ENCODE results near the gene DEFB125. TPM values are rescaled to one million over a fixed set of nuclear protein-coding genes. Genes with fewer than 3 reads are reported as not detected.
"Not testable (repeated sequence)": the region's sequence is repeated elsewhere in the genome, so short reads cannot be mapped to it uniquely, and the experiment has no call there.

The DEFB125 gene, protein sequence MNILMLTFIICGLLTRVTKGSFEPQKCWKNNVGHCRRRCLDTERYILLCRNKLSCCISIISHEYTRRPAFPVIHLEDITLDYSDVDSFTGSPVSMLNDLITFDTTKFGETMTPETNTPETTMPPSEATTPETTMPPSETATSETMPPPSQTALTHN
- total RNA-seq (2014; rRNA removed; shearing (Covaris generic); ENCODE audit: low replicate concordance) = not detected in 2 replicates

DNA sequence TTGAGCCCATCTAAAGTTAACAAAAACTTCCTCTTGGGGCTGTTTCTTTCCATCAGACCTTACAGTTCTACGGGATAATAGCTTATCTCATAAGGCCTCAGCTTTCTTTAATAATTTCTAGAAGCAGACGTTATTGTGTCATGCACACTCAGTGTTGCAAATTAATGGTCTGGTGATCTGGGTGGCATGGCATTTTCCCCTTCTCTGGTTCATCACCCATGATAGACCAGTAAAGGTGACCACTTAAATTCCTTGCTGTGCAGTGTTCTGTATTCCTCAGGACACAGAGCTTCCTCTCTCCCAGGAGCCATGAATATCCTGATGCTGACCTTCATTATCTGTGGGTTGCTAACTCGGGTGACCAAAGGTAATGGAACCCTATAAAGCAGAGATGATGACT is at the start of gene DEFB125:
DEFB125 (plus strand) TSS at position 272 of the 400 bp plus-strand sequence; CDS start at position 310, 38 bp downstream.
- Histone ChIP-seq H3K9me3 (no peaks in the 10 kb centered on the region), H3K27me3 (no peaks in the 10 kb centered on the region), H3K4me3 (no peak within 1 kb of the TSS), H3K36me3 (no peaks in the 10 kb centered on the region)
- DNase-seq = no peak

DNA sequence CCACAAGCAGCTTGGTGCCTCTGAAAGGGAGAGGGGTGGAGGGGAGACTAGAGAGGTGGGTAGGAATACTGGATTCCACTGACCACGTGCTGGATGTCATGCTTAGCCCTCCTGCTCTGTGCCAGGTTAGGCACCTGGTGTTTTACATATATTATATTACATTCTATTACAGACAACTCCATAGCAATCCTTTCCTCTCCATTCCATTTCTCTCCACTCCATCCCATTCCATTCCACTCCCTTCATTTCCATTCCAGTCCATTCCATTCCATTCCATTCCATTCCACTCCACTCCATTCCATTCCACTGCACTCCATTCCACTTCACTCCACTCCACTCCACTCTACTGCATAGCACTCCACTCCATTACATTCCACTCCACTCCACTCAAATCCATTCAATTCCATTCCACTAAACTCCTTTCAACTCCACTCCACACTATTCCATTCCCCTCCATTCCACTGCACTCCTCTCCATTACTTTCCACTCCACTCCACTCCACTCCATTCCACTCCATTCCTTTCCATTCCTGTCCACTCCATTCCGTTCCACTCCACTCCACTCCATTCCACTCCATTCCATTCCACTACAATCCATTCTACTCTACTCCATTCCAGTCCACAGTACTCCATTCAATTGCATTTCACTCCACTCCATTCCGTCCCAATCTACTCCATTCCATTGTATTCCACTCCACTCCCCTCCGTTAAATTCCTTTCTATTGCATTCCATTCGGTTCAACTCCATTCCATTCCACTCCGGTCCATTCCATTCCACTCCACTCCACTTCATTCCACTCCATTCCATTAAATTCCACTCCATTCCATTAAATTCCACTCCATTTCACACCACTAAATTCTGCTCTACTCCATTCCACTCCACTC is 27.2 kb upstream of the DEFB125 start:
- H3K27me3 ChIP-seq = no peaks in the 10 kb centered on the region
- no peaks in the 10 kb centered on the region for H3K36me3 ChIP-seq
- no peaks in the 10 kb centered on the region for H3K9me3 ChIP-seq
- no peak overlapping the region for H3K4me3 ChIP-seq
- DNase-seq = no peak

DNA sequence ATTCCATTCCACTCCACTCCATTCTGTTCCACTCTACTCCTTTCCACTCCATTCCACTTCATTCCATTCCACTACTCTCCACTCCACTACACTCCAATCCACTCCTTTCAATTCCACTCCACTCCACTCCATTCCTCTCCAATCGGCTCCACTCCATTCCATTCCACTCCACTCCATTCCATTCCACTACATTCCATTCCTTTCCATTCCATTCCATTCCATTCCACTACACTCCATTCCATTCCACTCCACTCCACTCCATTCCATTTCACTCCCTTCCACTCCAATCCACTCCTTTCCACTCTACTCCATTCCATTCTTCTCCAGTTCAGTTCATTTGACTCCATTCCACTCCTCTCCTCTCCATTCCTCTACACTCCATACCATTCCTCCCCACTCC is 26.2 kb upstream of the DEFB125 start:
- DNase-seq = no peak
- Histone ChIP-seq H3K4me3 (no peak overlapping the region), H3K27me3 (no peaks in the 10 kb centered on the region), H3K9me3 (no peaks in the 10 kb centered on the region), H3K36me3 (no peaks in the 10 kb centered on the region)

DNA sequence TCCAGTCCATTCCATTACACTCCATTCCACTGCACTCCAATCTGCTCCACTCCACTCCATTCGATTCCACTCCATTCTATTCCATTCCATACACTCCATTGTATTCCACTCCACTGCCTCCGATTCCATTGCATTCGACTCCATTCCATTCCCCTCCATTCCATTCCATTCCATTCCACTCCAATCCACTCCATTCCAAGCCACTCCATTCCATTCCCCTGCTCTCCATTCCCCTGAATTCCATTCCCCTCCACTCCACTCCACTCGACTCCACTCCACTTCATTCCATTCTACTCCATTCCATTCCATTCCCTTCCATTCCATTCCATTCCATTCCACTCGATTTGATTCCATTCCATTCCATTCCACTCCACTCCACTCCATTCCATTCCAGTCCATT is 25.7 kb upstream of the DEFB125 start:
- Histone ChIP-seq H3K9me3 (no peaks in the 10 kb centered on the region), H3K27me3 (no peaks in the 10 kb centered on the region), H3K36me3 (no peaks in the 10 kb centered on the region), H3K4me3 (no peak overlapping the region)
- DNase-seq = no peak

DNA sequence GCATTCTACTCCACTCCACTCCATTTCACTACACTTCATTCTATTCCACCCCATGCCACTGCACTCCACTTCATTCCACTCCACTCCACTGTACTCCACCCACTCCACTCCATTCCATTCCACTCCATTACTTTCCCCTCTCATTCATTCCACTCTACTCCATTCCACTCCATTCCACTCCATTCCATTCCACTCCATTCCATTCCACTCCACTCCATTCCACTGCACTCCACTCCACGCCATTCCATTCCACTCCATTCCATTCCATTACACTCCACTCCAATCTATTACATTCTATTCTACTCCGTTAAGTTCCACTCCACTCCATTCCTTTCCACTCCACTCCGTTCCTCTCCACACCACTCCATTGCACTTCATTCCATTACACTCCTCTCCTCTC is 25.0 kb upstream of the DEFB125 start:
- no peaks in the 10 kb centered on the region for H3K36me3 ChIP-seq
- no peak for DNase-seq
- no peaks in the 10 kb centered on the region for H3K27me3 ChIP-seq
- H3K9me3 ChIP-seq = no peaks in the 10 kb centered on the region
- no peak overlapping the region for H3K4me3 ChIP-seq

DNA sequence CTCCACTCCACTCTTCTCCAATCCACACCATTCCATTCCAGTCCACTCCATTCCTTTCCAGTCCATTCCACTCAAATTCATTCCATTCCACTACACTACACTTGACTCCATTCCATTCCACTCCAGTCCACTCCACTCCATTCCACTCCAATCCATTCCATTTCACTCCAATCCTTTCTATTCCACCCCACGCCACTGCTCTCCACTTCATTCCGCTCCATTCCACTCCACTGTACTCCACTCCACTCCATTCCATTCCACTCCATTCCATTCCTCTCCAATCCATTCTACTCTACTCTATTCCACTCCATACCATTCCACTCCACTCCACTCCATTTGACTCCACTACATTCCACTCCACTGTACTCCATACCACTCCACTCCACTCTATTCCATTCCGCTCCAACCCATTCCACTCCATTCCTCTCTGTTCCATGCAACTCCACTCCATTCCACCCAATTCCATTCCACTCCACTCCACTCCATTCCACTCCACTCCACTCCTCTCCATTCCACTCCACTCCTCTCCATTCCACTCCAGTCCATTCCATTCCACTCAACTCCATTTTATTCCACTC is 23.4 kb upstream of the DEFB125 start:
- no peak for DNase-seq
- H3K9me3 ChIP-seq = no peaks in the 10 kb centered on the region
- no peaks in the 10 kb centered on the region for H3K36me3 ChIP-seq
- no peak overlapping the region for H3K4me3 ChIP-seq
- no peaks in the 10 kb centered on the region for H3K27me3 ChIP-seq

DNA sequence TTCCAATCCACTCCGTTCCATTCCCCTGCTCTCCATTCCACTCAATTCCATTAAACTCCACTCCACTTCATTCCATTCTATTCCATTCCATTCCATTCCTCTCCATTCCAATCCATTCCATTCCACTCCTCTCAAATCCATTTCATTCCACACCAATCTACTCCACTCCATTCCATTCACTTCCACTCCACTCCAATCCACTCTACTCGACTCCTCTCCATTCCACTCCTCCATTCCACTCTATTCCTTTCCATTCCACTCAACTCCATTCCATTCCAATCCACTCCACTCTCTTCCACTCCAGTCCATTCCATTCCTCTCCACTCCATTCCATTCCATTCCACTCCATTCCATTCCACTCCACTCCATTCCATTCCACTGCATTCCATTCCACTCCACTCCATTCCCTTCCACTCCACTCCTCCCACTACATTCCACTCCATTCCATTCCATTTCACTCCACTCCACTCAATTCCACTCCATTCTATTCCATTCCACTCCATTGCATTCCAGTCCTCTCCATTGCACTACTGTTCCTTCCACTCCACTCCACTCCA is 22.6 kb upstream of the DEFB125 start:
- Histone ChIP-seq H3K27me3 (no peaks in the 10 kb centered on the region), H3K36me3 (no peaks in the 10 kb centered on the region), H3K9me3 (no peaks in the 10 kb centered on the region), H3K4me3 (no peak overlapping the region)
- DNase-seq = no peak

DNA sequence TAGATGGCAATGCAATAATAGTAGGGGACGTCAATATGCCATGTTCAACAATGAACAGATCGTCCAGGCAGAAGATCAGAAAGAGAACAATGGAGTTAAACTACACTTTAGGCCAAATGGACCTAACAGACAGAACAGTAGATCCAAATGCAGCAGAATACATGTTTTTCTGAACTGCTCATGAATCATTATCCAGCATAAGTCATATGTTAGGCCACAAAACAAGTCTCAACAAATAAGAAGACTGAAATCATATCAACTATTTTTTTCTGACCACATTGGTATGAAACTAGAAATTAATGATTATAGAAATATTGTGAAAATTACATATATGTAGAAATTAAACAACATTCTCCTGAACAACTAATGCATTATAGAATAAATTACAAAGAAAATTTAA is 10.2 kb upstream of the DEFB125 start:
- Histone ChIP-seq H3K36me3 (no peaks in the 10 kb centered on the region), H3K27me3 (no peaks in the 10 kb centered on the region), H3K4me3 (no peak overlapping the region), H3K9me3 (no peaks in the 10 kb centered on the region)
- DNase-seq = no peak

DNA sequence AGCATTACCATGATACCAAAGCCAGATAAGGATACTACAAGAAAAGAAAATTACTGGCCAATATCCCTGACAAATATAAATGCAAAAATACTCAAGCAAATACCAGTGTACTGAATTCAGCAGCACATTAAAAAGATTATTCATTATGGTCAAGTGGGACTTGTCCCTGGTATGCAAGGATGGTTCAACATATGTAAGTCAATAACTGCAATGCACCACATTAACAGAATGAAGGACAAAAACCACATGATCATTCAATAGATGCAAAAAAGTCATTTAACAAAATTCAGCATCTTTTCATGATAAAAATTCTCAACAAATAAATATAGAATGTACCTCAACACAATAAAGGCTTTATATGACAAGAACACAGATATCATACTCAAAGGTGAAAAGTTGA is 9.1 kb upstream of the DEFB125 start:
- no peaks in the 10 kb centered on the region for H3K27me3 ChIP-seq
- no peaks in the 10 kb centered on the region for H3K36me3 ChIP-seq
- no peaks in the 10 kb centered on the region for H3K9me3 ChIP-seq
- H3K4me3 ChIP-seq = no peak overlapping the region
- DNase-seq = no peak

DNA sequence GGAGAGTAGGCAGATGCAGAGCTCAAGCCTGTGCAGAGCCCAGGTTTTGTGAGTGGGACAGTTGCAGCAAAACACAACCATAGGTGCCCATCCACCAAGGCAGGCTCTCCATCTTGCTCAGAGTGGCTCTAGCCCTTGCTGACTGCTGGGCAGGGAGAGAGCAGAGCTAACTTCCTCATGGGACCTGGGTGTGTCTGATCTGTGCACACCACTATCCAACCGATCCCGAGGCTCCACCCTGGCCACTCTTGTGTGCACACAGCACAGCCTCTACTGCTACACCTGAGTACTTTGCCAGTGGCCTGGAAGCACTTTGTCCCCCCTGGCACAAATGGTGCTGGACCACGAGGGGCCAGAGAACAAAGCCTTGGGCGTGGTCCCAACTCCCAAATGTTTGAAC is 7.9 kb upstream of the DEFB125 start:
- Histone ChIP-seq H3K4me3 (no peak overlapping the region), H3K36me3 (no peaks in the 10 kb centered on the region), H3K27me3 (no peaks in the 10 kb centered on the region), H3K9me3 (no peaks in the 10 kb centered on the region)
- DNase-seq = no peak

DNA sequence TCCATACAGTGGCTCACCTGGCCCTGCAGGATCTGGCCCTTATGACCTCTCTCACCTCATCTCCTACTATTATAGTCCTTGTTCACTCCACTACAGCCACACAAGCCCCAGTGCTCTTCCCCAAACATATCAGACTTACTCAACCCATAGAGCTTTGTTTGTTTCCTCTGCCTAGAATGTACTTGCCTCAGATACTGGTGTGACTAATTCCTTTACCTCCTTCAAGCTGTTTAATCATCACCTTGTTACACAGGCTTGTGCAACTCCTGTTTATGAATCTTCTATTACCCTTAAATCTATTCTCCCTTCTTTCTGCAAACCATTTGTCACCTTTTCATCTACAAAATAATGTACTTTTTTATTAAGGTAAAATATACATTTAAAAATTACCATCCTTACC is 3.2 kb downstream of the DEFB125 start:
- Histone ChIP-seq H3K36me3 (no peaks in the 10 kb centered on the region), H3K27me3 (no peaks in the 10 kb centered on the region), H3K4me3 (no peak overlapping the region), H3K9me3 (no peaks in the 10 kb centered on the region)
- no peak for DNase-seq

DNA sequence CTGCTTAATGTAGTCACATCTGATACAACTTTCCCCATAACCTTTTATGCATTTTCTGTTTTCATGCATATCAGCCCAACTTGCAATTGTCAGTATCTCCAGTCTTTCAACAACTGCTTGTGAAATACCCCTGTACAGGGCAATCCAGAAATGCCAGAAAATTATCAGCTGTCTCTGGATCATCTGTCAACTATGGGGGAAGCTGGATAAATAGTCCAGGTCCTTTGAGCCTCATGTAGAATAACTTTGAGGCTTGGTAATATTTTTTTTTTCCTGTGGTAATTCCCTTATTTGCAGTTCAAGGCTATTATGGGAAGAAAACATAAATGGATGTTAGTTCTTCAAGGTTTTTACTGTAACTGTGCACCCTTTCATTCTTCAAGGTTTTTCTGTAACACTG is 6.2 kb downstream of the DEFB125 start:
- Histone ChIP-seq H3K36me3 (no peaks in the 10 kb centered on the region), H3K27me3 (no peaks in the 10 kb centered on the region), H3K9me3 (no peaks in the 10 kb centered on the region), H3K4me3 (no peak overlapping the region)
- DNase-seq = no peak

DNA sequence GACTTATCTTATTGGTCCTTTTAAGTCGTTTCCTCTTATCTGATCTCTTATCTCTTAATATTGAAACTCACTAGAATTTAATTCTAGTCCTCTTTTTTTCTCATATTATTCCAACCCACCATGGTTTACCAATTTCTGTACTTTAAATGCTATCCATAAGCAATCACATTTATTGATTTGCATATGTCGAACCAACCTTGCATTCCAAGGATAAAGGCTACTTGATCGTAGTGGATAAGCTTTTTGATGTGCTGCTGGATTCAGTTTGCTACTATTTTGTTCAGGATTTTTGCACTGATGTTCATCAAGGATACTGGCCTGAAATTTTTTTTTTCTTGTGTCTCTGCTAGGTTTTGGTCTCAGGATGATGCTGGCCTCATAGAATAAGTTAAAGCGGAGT is 7.7 kb downstream of the DEFB125 start:
- DNase-seq = no peak

DNA sequence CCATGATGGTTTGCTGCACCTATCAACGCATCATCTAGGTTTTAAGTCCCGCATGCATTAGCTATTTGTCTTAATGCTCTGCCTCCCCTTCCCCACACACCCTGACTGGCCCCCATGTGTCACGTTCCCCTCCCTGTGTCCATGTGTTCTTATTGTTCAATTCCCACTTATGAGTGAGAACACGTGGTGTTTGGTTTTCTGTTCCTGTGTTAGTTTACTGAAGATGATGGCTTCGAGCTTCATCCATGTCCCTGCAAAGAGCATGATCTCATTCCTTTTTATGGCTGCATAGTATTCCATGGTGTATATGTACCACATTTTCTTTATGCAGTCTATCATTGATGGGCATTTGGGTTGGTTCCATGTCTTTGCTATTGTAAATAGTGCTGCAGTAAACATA is 10.2 kb downstream of the DEFB125 start:
- not testable (repeated sequence) for DNase-seq

More for the DNA sequence above, 7.7 kb downstream of the DEFB125 start:
- H3K27me3 ChIP-seq = no peaks in the 10 kb centered on the region
- H3K9me3 ChIP-seq = no peaks in the 10 kb centered on the region
- no peak overlapping the region for H3K4me3 ChIP-seq
- no peaks in the 10 kb centered on the region for H3K36me3 ChIP-seq

DNA sequence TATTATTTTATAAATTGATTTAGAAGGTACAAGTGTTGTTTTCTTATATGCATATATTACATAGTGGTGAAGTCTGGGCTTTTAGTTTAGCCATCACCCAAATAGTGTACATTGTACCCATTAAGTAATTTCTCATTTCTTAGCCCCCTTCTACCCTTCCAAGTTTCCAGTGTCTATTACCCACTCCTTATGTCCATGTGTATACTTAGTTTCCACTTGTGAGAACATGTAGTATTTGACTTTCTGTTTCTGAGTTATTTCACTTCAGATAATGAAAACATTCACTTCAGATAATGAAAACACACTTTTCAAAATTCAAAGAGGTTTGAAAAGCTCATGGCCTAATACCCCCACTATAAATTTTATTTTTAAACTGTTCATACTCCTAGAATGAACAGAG is 14.5 kb downstream of the DEFB125 start:
- no peak overlapping the region for H3K4me3 ChIP-seq
- H3K9me3 ChIP-seq = no peaks in the 10 kb centered on the region
- no peaks in the 10 kb centered on the region for H3K36me3 ChIP-seq
- no peaks in the 10 kb centered on the region for H3K27me3 ChIP-seq
- no peak for DNase-seq

More for the DNA sequence above, 10.2 kb downstream of the DEFB125 start:
- not testable (repeated sequence) for H3K9me3 ChIP-seq, H3K27me3 ChIP-seq, H3K4me3 ChIP-seq, H3K36me3 ChIP-seq

DNA sequence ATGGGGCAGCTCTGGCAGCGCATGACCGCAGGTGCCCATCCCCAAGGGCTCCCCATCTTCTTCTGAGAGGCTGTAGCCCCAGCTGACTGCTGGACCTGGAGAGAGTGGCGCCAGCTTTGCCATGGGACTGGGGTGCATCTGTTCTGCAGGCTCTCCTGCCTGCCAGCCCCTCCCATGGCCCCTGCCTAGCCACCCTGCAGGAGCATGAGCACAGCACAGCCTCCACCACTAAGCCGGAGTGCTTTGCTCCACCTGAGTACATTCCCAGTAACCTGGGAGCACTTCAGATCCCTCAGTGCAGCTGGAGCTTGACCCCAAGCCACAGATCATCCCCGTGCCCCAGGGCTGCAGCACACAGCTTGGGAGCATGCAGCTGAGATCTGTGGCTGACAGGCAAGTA is 16.0 kb downstream of the DEFB125 start:
- H3K9me3 ChIP-seq = no peaks in the 10 kb centered on the region
- DNase-seq = no peak
- no peaks in the 10 kb centered on the region for H3K36me3 ChIP-seq
- no peak overlapping the region for H3K4me3 ChIP-seq
- H3K27me3 ChIP-seq = no peaks in the 10 kb centered on the region

DNA sequence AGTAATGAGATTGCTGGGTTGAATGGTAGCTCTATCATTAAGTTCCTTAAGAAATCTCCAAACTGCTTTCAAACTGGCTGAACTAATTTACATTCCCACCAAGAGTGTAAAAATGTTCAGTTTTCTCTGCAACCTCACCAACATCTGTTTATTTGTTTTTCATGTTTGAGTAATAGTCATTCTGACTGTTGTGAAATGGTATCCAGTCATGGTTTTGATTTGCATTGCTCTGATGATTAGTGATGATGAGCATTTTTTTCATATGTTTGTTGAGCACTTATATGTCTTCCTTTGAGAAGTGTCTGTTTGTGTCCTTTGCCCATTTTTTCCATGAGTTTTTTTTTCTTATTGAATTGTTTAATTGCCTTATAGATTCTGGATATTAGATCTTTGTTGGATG is 24.9 kb downstream of the DEFB125 start:
- Histone ChIP-seq H3K36me3 (no peaks in the 10 kb centered on the region), H3K27me3 (no peaks in the 10 kb centered on the region), H3K9me3 (no peaks in the 10 kb centered on the region), H3K4me3 (no peak overlapping the region)
- no peak for DNase-seq
